Left renal pelvis (tissue), 4 donors: ENCODE results near the gene FN1. TPM values are rescaled to one million over a fixed set of nuclear protein-coding genes. Genes with fewer than 3 reads are reported as not detected.
"Not testable (repeated sequence)": the region's sequence is repeated elsewhere in the genome, so short reads cannot be mapped to it uniquely, and the experiment has no call there.

ENCODE experiments used
- DNase-seq, 4 donors: peaks; one replicate each; pipeline ENCODE4 v3.0.0-alpha.2; 2013; ENCODE audit warnings: low read depth in 4 of 4, low spot score in 3 of 4
- polyA plus RNA-seq, 4 donors: library from polyadenylated mRNA; unstranded; fragments of 120-200 nt; gene quantifications; one replicate each; pipeline ENCODE4 v1.2.1, GENCODE V29; 2013; ENCODE audit not compliant: insufficient read length in 4 of 4

The FN1 gene
- polyA plus RNA-seq, 4 donors: 344 to 662 (median 555) TPM

DNA sequence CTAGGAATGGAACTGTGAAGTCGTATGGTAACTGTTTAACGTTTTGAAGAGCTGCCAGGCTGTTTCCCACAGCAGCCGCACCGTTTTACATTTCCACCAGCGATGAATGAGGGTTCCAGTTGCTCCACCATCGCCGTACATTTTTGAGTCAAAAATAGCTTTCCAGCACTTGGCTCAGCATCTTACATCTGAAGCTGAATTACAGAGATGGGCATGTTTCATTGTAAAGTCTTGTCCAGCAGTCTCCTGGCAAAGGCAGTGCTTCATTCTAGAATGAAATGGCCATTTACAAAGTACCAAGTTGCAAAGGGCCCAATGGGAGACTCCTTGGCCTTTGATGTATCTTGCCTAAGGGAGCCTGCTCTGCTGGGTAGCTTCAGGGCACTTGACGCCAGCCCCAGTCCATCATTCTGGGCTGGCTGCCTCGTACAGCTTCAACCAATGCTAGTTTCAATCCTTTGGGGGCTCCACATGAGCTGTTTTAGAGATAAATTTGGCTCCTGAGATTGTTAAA is 78.9 kb downstream of the FN1 start:
- DNase-seq: no peak

DNA sequence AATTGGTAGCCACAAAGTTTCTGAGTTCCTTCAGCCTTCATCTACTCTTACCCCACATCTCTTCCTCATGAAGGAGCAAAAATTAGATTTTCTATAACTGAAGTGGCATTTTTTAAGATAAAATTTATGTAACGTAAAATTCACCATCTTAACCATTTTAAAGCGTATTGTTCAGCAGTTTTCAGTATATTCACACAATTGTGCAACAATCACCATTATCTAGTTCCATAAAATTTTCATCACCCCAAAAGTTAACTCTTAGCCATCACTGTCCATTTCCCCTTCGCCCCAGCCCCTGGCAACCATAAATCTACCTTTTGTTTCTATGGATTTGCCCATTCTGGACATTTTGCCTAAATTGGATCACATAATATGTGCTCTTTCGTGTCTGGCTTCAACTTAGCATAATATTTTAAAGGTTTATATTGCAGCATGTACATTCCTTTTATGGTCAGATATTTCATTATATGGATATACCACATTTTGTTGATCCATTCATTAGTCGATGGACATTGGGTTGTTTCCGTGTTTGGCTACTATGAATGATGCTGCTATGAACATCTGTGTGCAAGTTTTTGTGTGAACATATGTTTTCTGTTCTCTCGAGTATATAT is 79.4 kb downstream of the FN1 start:
- DNase-seq: no peak

DNA sequence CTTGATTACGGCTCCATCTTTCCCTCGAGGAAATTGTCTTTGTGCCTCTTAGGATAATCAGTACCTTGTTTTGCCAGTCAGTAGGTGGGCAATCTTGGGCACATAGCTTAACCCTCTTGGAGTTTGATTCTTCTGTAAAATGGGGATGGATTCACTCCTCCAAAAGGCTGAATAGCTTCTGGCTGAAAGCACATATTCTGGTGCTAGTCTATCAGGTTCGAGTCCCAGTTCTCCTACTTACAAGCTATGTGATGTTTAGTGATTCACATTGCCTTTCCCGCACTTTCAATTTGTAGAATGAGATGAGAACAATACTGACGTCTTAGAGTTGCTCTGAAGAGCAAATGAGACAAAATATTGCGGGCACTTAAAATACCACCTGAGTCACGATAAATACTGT is 80.1 kb downstream of the FN1 start:
- no peak for DNase-seq

DNA sequence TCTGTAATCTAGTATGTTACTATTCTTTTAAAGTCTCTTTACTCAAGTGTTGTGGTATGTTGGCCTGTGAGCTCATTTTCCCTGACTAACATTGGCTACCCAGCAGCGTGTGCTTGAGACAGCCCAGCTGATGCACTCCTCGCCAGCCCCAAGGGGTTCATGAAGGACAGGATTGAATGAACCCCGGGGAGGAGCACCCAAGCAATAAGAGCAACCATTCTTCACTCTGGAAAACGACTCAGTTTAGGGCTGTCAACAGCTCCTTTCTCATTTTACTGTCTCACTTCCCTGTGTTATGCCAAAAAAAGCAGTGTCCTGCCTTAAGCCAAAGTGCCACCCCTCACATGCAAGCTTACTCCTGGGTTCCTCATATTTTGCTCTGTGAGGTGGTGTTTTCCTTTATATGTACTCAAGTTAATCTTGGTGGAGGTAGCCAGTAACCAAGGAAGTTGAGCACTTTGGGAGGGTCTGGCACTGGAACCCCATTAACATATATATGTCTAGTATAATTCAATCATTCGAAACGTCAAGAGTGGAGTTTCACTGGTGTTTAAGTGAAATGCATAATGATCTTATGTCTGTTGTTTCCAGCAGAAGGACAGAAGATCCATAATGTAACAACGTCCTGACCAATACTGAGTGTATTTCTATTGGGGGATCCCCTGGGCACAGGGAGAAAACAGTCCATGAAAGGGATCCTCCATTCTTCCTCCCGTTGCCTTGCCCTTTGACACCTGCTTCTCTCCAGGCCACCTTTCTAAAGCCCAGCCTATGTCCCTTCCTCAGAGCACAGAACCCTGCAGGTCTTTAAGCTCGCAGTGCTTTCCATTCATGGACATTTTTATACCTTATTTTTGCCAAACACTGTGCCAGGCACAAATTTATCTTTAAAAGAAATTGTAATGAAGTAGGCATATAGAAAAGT is 80.8 kb downstream of the FN1 start:
- no peak for DNase-seq

DNA sequence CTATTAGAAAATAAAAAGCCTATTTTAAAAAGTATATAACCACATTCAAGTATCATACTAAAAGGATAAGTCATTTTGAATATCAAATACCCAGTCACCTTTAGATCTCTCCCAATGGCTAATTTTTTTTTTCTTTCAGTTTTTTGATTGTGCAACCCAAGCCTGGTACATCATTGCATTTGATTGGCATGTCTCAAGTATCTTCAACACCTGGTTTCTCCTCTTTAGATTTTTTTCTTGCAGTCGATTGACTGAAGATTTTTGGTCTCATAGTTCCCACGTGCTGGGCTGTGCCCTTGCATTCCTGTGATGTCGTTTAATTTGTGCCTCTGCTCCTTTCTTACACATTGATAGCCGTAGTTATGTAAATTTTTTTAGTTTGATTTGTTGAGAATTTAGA is 83.3 kb downstream of the FN1 start:
- no peak for DNase-seq

DNA sequence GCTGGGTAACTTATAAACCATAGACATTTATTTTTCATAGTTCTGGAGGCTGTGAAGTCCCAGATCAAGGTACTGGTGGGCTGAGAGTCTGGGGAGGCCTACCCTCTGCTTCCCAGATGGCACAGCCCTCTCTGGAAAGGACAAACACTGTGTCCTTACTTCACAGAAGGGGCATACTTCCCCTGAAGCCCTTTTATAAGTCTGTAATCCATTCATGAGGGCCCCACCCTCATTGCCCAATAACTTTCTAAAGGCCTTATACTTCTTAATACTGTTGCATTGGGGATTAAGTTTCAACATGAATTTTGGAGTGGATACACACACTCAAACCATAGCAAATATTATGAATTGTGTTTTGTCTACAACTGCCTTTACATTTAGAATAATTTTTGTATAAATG is 88.0 kb downstream of the FN1 start:
- DNase-seq: no peak

DNA sequence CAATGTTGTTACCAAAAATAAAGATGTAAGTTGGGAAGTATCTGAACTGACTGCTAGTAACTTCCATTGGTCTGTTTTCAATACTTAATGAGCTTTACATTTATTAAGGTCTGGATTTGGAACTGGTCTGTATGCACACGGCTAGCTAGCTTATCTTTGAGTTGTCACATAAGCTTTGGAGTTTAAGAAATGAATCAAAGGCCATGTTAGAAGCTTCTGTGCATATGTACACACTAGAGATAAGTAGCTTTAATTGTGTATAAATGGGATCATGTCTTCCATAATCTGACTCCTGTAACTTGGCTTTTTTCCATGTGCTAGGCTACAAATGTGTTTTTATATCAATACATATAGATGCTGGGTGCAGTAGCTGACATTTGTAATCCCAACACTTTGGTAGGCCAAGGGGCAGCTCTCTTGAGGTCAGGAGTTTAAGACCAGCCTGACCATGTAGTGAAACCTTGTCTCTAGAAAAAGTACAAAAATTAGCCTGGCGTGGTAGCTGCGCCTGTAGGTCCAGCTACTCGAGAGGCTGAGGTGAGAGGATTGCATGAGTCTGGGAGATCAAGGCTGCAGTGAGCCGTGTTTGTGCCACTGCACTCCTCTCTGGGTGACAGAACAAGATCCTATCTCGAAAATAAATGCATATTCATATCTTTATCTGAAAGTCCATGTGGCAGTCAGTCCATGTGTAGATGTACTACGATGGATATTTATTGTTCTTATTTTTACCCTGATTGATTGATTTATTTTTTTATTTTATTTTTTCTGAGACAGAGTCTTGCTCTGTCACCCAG is 96.8 kb downstream of the FN1 start:
- DNase-seq: no peak

DNA sequence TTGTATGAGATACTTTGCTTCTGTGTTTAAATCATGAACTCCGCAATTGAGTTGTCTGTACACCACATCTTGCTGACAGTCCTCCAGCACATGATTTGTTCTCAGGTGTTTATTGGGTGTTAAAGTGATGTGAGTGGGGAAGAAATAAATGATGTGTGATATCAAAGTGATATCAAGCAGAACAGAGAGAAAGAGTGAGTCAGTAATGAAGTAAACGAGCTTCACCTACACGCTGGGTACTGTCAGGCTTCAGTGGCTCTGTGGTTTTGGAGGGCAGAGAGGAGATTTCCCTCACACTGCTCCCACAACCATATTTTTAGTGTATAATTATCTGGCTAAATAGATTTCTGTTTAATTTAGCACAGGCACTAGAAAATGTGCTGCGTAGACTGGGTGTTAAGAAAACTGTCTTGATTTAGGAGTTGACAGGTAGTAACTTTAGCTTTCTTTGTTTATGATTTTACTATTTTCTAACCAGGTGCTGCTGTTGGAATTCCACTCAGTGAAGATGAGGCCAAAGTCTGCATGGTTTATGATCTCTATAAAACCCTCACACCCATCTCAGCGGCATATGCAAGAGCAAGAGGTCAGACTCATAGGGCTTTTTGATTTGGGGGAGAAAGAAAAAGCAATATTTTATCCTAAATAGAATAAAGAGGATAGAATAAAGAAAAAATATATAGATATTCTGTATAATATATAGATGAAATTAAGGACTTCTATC is 102.8 kb downstream of the FN1 start:
- DNase-seq: no peak

DNA sequence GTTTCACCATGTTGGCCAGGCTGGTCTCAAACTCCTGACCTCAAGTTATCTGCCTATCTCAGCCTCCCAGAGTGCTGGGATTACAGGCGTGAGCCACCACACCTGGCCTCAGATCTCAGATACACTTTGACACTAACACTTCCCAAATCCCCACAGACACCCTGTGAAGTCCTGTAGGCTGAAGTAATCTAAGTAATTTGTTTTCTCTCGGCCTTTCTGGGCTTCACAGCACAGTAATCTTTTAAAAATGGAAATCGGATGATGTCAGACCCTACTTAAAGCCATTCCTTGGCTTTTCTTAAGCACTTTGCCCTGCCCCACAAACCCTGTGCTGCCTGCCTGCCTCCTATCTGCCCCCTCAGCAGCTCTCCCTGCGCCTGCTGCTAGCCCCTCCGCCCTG is 107.8 kb downstream of the FN1 start:
- DNase-seq: no peak

DNA sequence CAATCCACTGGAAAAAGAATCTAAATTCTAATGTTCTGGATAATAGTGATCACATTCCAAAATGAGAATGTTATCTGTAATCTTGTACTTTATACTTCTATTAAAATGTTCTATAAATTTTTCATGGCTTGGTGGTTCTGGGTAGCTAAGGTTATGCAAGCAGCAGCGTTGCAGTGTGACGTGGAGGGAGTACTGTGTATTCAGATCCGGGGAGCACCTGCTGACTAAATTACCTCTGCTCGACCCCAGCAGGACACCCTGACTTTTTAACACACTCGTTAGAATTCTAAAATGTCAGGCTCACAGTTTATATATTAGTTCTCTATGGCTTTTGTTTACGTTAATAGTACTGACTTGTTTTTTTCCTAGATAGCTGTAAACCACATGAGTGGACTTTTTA is 111.1 kb downstream of the FN1 start:
- no peak for DNase-seq

DNA sequence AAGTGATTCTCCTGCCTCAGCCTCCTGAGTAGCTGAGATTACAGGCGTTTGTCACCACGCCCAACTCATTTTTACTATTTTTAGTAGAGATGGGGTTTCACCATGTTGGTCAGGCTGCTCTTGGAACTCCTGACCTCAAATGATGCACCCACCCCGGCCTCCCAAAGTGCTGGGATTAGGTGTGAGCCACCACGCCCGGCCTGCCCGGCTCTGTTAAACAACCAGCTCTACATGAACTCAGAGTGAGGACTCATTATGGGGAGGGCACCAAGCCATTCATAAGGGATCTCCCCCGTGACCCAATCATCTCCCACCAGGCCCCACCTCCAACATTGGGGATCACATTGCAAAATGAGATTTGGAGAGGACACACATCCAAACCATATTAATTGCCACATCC is 115.2 kb downstream of the FN1 start:
- no peak for DNase-seq

DNA sequence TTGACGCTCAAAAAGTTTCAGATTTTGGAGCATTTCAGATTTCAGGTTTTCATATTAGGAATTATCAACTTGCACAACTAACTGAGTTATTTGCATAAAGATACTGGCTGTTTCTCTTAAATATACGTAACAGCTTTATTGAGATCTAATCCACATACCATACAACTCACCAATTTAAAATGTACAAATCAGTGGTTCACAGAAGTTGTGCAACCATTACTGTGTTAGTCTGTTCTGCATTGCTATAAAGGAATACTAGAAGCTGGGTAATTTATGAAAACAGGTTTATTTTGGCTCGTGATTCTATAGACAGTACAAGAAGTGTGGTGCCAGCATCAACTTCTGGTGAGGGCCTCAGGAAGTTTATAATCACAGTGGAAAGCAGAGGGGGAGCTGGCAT is 115.8 kb downstream of the FN1 start:
- no peak for DNase-seq

DNA sequence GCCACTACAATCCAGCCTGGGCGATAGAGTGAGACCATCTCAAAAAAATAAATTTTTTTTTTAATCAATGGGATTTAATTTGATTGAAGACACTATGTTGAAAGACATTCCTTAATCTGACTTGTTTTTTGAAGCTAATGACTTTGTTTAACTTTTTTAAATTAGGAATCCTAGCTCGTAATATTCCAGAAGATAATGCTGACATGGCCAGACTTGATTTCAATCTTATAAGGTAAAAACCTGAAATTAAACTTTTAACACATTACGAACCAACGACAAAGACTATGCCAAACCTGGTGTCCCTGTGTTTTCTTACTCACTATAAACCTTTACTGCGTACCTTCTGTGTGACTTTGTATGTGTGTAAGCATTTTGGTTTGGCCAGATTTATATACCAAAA is 116.4 kb downstream of the FN1 start:
- DNase-seq: no peak

DNA sequence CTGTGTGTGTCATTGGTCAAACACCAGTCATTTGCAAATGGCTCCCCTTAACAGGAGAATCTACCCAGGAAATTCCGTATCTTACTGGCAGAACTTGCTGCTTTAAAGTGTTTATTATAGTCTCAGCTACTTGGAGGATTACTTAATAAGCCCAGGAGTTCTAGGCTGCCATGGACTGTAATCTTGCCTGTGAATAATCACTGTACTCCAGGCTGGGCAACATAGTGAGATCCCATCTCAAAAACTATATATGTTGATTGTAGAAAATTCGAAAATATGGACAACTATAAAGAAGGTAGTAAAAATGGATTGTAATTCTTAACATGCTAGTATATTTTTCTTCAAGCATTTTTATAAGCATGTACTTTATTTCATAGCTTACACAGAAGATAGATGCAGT is 119.5 kb downstream of the FN1 start:
- no peak for DNase-seq

DNA sequence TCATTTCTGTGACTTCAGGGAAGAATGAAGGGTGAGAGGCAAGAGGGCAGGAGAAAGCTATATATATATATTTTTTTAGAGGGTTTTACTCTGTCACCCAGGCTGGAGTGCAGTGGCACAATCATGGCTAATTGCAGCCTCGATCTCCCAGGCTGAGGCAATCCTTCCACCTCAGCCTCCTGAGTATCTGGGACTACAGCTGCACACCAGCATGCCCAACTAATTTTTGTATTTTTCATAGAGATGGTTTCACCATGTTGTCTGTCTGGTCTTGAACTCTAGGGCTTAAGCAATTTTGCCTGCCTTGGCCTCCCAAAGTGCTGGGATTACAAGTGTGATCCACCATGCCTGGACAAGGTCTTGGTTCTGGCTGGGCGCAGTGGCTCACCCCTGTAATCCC is 120.6 kb downstream of the FN1 start:
- DNase-seq: no peak

DNA sequence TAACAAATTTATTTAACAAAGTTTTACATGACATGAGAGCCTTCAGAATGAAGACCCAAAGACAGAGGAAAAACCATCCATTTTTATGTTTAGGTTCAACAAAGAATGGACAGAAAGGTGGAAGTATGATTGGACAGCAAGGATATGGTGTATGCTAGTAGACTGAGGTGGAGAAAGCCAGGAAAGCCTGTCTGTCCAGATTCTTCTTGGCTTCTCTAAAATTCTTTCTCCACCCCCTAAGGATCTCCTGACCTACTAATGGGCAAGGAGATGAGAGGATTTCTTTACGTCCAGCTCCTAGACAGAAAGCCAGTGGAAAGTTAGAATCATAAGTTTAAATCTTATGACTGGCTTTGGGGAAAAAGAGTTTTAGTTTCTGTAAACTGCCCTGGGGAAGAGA is 121.0 kb downstream of the FN1 start:
- no peak for DNase-seq

DNA sequence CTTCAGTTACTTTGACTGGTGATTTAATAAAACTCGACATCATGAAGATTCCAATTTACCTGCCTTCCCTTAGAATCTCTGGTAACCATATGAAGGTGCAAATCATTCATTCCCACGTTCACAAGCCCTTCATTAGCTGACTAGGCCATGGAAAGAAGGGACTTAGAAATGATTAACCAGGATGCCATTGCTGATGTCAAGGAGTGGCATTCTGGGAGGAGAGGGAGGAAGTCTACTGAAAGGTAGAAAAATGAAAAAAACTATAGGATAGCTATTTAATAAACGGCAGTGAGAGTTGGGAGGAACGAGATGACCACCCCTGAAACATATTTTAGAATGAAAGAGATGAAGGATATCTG is 122.6 kb downstream of the FN1 start:
- DNase-seq: no peak

DNA sequence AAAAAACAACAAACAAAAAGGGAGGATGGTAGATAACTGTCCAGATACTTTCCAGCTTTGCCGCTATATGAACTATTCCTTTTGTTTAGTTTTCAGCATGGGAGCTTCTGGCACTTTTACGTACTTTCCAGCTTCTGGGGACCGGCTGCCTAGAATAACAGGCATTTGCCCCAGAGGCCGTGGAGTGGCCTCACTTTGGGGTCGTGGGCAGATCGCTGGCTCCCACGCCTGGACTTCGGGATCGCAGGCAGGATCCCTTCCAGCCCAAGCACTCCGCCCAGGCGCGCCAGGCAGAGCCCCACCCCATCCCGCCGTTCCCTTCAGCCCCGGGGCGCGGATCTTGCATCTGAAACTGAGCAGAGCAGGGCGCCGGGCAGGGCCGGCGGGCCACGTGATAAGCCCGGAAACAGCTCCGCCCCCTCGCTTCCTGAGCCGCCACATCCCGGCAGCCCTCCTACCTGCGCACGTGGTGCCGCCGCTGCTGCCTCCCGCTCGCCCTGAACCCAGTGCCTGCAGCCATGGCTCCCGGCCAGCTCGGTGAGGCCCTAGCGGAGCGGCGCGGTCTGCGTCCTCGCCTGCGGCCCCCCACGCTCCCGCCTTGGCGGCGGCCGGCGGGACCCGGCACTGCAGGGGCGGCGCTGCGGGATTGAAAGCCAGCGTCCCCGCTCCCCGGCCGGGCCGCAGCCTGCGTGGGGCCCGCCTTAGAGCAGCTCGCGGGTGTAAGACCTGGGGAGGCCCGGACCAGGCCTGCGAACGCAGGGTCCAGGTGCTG is 124.1 kb downstream of the FN1 start, which contains the start of gene ATIC:
Gene ATIC, plus strand, starts transcription at position 435 of the 772 bp plus-strand sequence. Its CDS starts 84 bp downstream, at position 519.
- peak; percentile 73 to 83 (median 78) for DNase-seq

DNA sequence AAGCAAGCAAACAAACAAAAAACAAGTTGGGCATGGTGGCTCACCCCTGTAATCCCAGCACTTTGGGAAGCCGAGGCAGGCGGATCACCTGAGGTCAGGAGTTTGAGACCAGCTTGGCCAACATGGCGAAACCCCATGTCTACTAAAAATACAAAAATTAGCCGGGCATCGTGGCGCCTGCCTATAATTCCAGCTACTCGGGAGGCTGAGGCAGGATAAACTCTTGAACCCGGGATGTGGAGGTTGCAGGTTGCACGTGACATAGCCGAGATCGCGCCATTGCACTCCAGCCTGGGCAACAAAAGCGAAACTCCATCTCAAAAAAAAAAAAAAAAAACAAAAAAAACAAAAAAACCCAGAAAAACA is 124.6 kb downstream of the FN1 start:
- DNase-seq: not testable (repeated sequence)
